ENCODE results near the gene KCNJ18. TPM values are rescaled to one million over a fixed set of nuclear protein-coding genes. Genes with fewer than 3 reads are reported as not detected.
"Not testable (repeated sequence)": the region's sequence is repeated elsewhere in the genome, so short reads cannot be mapped to it uniquely, and the experiment has no call there.

KCNJ18 gene
- total and polyA plus RNA-seq, 2 experiments from 2014 or later, result not detected

DNA sequence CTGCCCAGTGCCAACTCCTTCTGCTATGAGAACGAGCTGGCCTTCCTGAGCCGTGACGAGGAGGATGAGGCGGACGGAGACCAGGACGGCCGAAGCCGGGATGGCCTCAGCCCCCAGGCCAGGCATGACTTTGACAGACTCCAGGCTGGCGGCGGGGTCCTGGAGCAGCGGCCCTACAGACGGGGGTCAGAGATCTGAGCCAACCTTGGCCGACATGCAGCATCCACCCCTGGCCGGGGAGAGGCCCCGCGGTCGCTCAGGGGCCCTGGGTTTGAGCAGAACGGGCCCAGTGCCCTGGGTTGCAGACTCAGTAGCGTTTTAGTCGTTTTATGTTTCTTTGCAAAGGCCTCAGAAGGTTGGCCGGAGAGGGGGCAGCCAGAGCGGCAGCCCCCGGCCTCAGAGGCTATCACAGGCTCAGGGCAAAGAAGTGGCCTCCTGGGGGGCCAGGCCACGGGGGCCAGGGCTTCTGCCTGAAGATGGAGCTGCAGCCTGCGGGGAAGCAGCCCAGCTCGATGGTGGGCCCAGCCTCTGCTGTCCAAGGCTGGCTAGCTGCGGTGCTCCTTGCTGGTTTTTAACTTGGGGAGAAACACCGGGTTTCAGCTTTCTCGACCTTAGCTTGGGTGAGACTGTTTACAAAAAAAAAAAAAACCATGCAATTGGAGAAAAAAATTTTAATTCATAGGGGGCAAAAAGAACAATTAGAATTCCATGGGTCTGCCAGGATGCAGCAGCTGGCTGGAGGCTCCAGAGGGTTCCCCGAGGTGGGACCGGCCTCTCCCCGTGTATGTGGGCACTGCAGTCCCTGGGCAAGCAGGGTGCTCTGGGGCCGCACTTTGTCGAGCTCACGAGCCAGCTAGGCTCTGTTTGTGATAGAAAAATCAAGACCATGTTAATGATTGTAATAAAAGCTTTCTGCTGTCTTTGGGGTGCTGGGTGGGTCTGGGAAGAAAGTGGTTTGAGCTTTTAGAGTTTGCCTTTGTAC is 11.9 kb downstream of the KCNJ18 start:
- not testable (repeated sequence) for H3K9me3 ChIP-seq (ENCODE audit: low read depth); H3K79me2 ChIP-seq; H4K20me1 ChIP-seq (ENCODE audit: insufficient read depth, poor library complexity, severe bottlenecking); H3K36me3 ChIP-seq (replicated peaks; ENCODE audit: insufficient read depth, low read depth); H3K9me2 ChIP-seq (replicated peaks; ENCODE audit: insufficient read depth); H2AFZ ChIP-seq; H3K27ac ChIP-seq; H3K4me3 ChIP-seq; H3K27me3 ChIP-seq; H3K4me1 ChIP-seq (ENCODE audit: insufficient read depth); DNase-seq (ENCODE audit: low spot score); H3K4me2 ChIP-seq
- 82% methylated on average over 35 of the region's 35 CpGs for WGBS (ENCODE audit: low lambda C conversion rate, missing lambda C conversion rate)

DNA sequence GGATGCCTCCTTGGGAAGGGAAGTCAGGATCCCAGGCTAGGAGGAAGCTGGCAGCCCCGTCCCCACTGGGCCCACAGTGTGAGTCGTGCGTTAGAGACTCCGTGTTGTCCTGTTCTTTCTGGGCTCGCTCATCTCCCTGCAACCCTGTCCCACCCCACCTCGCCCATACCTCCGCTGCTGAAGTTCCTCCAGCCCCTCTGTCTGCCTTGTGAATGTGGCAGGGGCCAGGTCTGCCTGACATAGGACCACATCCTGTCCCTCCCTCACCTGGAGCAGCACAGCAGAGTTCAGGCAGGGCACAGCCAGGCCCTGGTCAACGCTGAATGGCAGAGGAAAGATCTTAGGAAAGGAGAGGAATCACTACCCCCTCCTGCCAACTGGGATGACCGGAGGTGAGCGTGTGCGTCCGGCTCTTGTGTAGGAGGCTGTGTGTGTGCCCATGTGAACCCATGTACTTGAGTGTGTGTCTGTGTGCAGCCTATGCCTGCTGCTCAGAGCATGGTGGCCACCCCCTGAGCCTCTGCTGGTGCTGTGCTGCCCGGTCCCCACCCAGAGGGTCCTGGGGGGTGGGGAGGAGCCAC is 12.8 kb downstream of the KCNJ18 start:
- Histone ChIP-seq H3K9me3 (ENCODE audit: low read depth) (no peaks in the 10 kb centered on the region), H3K27me3 (no peaks in the 10 kb centered on the region), H3K4me1 (ENCODE audit: insufficient read depth) (no peaks in the 10 kb centered on the region), H3K4me3 (no peak overlapping the region), H3K4me2 (no peak overlapping the region), H3K9me2 (replicated peaks; ENCODE audit: insufficient read depth) (no peaks in the 10 kb centered on the region), H2AFZ (no peak overlapping the region), H3K36me3 (replicated peaks; ENCODE audit: insufficient read depth, low read depth) (no peaks in the 10 kb centered on the region), H4K20me1 (ENCODE audit: insufficient read depth, poor library complexity, severe bottlenecking) (no peaks in the 10 kb centered on the region), H3K79me2 (no peaks in the 10 kb centered on the region), H3K27ac (no peak overlapping the region)
- TF ChIP-seq EZH2 (IDR thresholded peaks at IDR 0.05; ENCODE audit: borderline replicate concordance) (no peak), EZH2phosphoT487 (IDR thresholded peaks at IDR 0.05; ENCODE audit: low read depth, severe bottlenecking, unreplicated experiment) (no peak)
- TF ChIP-seq, protein P1, sequence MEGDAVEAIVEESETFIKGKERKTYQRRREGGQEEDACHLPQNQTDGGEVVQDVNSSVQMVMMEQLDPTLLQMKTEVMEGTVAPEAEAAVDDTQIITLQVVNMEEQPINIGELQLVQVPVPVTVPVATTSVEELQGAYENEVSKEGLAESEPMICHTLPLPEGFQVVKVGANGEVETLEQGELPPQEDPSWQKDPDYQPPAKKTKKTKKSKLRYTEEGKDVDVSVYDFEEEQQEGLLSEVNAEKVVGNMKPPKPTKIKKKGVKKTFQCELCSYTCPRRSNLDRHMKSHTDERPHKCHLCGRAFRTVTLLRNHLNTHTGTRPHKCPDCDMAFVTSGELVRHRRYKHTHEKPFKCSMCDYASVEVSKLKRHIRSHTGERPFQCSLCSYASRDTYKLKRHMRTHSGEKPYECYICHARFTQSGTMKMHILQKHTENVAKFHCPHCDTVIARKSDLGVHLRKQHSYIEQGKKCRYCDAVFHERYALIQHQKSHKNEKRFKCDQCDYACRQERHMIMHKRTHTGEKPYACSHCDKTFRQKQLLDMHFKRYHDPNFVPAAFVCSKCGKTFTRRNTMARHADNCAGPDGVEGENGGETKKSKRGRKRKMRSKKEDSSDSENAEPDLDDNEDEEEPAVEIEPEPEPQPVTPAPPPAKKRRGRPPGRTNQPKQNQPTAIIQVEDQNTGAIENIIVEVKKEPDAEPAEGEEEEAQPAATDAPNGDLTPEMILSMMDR (IDR thresholded peaks at IDR 0.05; ENCODE audit: poor library complexity), result no peak
- WGBS (ENCODE audit: low lambda C conversion rate, missing lambda C conversion rate), result 66% methylated on average over 13 of the region's 13 CpGs
- no peak for DNase-seq (ENCODE audit: low spot score)

GRCh38 chr17:21705746-21706145 is 13.4 kb downstream of the KCNJ18 start:
- not testable (repeated sequence) for H3K4me1 ChIP-seq (ENCODE audit: insufficient read depth); H3K27me3 ChIP-seq; H3K27ac ChIP-seq; H3K9me2 ChIP-seq (replicated peaks; ENCODE audit: insufficient read depth); H2AFZ ChIP-seq; H4K20me1 ChIP-seq (ENCODE audit: insufficient read depth, poor library complexity, severe bottlenecking); H3K9me3 ChIP-seq (ENCODE audit: low read depth); H3K36me3 ChIP-seq (replicated peaks; ENCODE audit: insufficient read depth, low read depth); H3K79me2 ChIP-seq; DNase-seq (ENCODE audit: low spot score); H3K4me2 ChIP-seq; H3K4me3 ChIP-seq
- WGBS (ENCODE audit: low lambda C conversion rate, missing lambda C conversion rate), result 70% methylated on average over 6 of the region's 6 CpGs

DNA sequence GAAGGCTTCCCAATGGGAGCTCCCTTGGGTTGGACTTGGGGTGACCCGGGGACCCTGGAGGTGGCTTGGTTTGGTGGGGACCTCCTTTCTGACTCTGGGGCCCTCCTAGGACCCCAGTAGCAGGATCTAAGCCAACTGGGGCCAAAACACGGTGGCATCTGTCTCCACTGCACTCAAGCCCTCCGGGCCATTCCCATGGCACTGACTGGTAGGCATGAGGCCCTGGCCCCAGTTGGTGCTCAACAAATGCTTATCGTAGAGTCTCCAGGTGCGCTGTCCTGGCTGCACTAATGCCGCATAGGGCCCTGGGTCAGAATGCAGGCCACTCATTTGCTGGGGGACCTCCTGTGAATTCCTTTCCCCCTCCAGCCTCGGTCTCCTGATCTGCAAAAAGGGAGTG is 14.2 kb downstream of the KCNJ18 start:
- 78% methylated on average over 7 of the region's 7 CpGs for WGBS (ENCODE audit: low lambda C conversion rate, missing lambda C conversion rate)
- H3K4me1 ChIP-seq (ENCODE audit: insufficient read depth); DNase-seq (ENCODE audit: low spot score); H3K79me2 ChIP-seq; H3K36me3 ChIP-seq (replicated peaks; ENCODE audit: insufficient read depth, low read depth); H4K20me1 ChIP-seq (ENCODE audit: insufficient read depth, poor library complexity, severe bottlenecking); H3K9me2 ChIP-seq (replicated peaks; ENCODE audit: insufficient read depth); H2AFZ ChIP-seq; H3K27ac ChIP-seq; H3K27me3 ChIP-seq; H3K9me3 ChIP-seq (ENCODE audit: low read depth); H3K4me2 ChIP-seq; H3K4me3 ChIP-seq: not testable (repeated sequence)

DNA sequence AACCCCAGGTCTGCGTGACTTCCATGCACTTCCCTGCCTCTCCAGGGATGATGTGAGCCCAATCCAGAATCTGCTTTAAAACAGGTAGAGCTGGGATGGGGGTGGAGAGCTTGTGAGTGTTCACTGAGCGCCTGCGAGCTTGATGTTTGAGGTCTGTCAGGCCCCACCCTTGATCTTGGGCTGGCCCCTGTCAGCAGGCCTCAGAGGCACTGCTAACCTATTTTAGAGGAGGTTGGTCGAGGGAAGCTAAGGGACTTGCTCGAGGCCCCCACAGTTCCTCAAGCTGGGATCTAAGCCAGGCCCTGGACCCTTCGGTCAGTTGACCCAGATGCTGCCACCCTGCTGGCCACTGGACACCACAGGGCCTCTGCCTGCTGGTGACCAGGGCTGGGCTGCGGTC is 14.8 kb downstream of the KCNJ18 start:
- not testable (repeated sequence) for H3K4me1 ChIP-seq (ENCODE audit: insufficient read depth); H3K27me3 ChIP-seq; H3K4me2 ChIP-seq; H3K4me3 ChIP-seq; H2AFZ ChIP-seq; H3K9me2 ChIP-seq (replicated peaks; ENCODE audit: insufficient read depth); H3K79me2 ChIP-seq; DNase-seq (ENCODE audit: low spot score); H3K9me3 ChIP-seq (ENCODE audit: low read depth); H3K27ac ChIP-seq; H3K36me3 ChIP-seq (replicated peaks; ENCODE audit: insufficient read depth, low read depth); H4K20me1 ChIP-seq (ENCODE audit: insufficient read depth, poor library complexity, severe bottlenecking)
- 68% methylated on average over 6 of the region's 7 CpGs for WGBS (ENCODE audit: low lambda C conversion rate, missing lambda C conversion rate)

- 71% methylated on average over 14 of the region's 17 CpGs for WGBS (ENCODE audit: low lambda C conversion rate, missing lambda C conversion rate)
- not testable (repeated sequence) for H4K20me1 ChIP-seq (ENCODE audit: insufficient read depth, poor library complexity, severe bottlenecking); H3K4me2 ChIP-seq; DNase-seq (ENCODE audit: low spot score); H3K4me1 ChIP-seq (ENCODE audit: insufficient read depth); H3K4me3 ChIP-seq; H3K9me2 ChIP-seq (replicated peaks; ENCODE audit: insufficient read depth); H2AFZ ChIP-seq; H3K27me3 ChIP-seq; H3K36me3 ChIP-seq (replicated peaks; ENCODE audit: insufficient read depth, low read depth); H3K27ac ChIP-seq; H3K9me3 ChIP-seq (ENCODE audit: low read depth); H3K79me2 ChIP-seq
Measured at GRCh38 chr17:21707711-21708611, 15.6 kb downstream of the KCNJ18 start.
